ENCODE measurements around the gene MAP7D3.
"Not testable (repeated sequence)": the region's sequence is repeated elsewhere in the genome, so short reads cannot be mapped to it uniquely, and the experiment has no call there.

MAP7D3 gene

DNA sequence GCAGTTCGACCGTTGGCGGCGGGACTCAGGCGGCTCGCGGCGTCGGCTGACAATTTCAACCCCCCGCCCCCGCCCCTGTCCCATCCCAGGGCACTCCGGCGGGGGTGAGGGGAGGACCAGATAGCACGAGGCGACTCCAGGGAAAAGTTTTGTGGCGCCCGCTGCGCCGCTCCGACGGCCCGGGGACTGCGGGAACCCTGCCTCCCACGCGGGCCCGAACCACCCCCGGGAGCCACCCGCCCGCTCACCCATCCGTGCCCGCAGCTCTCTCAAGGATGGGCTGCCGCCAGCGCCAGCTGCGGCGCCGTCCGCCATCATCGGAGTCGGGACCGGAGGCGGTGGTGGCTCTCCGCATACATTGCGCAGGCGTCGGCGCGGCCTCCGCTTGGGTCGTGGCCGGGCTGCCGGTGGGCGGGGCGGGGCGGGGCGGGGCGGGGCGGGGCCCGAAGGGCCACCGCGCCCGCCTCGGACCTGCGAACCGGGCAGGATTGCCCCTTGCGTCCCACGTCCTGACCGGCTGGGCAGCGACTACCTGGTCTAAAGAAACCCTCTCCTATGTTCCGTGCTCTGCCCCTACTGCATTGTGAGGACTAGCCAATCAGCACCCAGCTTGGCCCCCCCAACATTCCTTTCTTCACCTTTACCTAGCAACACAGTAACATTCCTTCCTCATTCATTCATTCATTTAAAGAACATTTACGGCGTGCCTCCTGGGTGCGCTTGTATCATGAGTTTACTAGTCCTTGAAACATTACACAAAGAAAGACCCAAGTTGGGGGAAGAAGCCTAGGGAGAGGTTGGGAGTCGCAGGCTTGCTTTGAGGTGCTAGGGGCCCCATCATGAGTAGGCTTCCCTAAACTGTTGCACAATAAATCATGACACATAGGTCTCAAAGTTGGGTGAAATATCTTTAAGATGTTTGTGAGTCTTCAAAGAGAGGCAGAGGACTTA, at the start of gene MAP7D3:
MAP7D3 (minus strand) TSS at position 360 of the 951 bp plus-strand sequence; CDS start at position 318, 42 bp downstream.
- DNase-seq (ENCODE audit: low spot score) = peak; percentile 76

- not testable (repeated sequence) for DNase-seq (ENCODE audit: low spot score)
These were observed 49.5 kb upstream of the MAP7D3 start, which contains the start of gene ADGRG4 for GRCh38 chrX:136300721-136301120. TSS of gene ADGRG4 (plus strand) at chrX:136300963. CDS start at chrX:136308778, 7,815 bp downstream.

DNA sequence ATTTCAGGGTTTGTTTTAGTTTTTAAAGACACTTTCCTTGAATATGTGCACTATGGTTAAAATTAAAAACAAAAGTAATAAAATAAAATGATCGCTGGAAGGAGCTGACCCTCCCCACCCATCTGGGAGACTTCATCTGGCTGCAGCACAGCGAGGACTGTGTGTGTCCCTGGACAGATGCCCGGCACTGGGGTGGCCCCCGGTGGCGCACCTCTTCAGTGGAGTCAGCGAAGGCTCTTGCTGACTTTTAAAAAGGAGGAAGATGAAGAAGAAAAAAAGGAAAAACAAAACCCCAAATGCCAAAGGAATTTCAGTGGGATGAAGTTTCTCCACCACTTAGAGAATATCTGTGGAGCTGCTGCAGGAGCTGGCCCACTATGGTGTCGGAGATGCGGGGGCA, 44.2 kb upstream of the MAP7D3 start:
- no peak for DNase-seq (ENCODE audit: low spot score)

DNA sequence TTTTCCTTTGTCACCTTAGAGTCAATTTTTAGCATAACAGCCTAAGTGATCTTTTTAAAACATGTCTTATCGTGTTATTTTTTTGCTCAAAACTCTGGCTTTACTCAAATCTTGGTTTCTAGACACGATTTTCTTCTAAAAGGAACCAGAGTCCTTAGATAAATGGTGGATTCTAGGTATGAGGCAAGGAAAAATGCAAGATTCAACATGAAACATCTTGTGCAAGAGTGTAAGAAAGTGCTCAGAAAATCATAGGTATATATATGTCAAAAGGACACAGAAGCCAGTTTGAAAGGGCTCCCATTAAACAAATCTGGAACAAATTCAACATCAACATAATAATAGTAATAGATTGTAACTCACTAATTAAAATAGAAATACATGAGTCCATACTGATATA, 41.5 kb upstream of the MAP7D3 start:
- no peak for DNase-seq (ENCODE audit: low spot score)

GRCh38 chrX:136291824-136292223, 40.6 kb upstream of the MAP7D3 start:
- no peak for DNase-seq (ENCODE audit: low spot score)

GRCh38 chrX:136286375-136286774, 35.2 kb upstream of the MAP7D3 start:
- DNase-seq (ENCODE audit: low spot score) = not testable (repeated sequence)

GRCh38 chrX:136275553-136275952, 24.4 kb upstream of the MAP7D3 start:
- no peak for DNase-seq (ENCODE audit: low spot score)

GRCh38 chrX:136273986-136274385, 22.8 kb upstream of the MAP7D3 start:
- DNase-seq (ENCODE audit: low spot score) = no peak

- DNase-seq (ENCODE audit: low spot score) = peak; percentile 23
These were observed 21.1 kb upstream of the MAP7D3 start for GRCh38 chrX:136272325-136272724.

- no peak for DNase-seq (ENCODE audit: low spot score)
These were observed 20.1 kb upstream of the MAP7D3 start for GRCh38 chrX:136271300-136271699.

DNA sequence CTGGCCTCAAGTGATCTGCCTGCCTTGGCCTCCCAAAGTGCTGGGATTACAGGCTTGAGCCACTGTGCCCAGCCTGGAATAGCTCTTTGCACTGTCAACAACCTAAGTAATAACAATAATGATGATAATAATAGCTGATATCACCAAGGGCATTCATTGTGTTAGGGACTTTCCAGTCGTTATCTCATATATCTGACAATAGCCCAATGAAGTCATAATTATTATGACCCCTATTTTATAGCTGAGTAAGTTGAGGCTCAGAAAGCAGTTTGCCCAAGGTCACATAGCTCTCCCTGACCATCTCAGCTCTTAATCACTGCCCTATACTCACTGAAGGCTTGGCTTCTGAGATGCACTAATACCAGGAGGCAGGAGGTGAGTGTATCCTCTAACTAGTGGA, 18.7 kb upstream of the MAP7D3 start:
- no peak for DNase-seq (ENCODE audit: low spot score)

DNA sequence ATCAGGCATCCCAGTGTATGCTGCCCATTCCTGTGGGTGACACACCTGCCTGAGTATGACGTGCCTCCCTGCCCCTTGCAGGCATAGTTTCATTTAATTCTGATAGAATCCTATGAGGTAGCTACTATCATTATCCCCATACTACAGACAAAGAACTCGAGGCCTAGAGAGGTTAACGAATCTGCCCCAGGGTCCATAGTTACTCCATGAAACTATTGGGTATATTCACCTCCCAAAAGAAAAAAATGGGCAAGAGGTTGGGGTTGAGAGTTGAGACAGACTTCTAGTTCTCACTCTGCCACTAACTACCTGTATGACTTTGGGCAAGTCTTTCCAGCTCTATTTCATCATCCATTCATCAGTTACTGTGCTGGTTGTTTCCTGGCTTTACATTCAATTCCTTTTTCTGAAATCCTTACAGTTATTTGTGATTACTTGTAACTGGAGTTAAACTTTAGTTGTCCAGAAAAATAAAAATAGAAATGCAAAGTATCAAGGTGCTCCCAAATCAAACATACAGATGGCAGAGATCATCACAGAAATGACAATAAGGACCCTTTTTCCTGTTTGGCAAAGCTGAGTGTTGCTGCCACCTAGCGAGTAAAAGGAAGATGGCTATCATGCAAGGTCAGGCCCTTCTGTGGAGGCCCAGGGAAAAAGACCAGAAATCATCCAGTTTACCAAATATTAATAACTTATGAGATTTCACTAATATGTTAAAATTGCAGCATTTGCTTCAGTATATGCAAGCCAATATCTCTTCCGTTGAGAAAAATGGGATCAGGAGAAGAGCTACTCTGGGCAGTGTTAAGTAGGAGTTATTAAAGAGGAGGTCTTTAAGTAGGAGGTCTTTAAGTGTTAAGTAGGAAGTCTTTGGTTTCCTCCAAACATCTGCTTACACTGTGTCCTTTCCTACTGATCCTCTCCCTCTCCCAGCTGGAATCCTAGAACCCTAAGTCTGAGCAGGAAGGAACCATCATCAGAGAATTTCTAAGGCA, 17.1 kb upstream of the MAP7D3 start:
- DNase-seq (ENCODE audit: low spot score) = peak; percentile 40

- DNase-seq (ENCODE audit: low spot score) = no peak
These were observed 15.6 kb upstream of the MAP7D3 start for GRCh38 chrX:136266828-136267227.

DNA sequence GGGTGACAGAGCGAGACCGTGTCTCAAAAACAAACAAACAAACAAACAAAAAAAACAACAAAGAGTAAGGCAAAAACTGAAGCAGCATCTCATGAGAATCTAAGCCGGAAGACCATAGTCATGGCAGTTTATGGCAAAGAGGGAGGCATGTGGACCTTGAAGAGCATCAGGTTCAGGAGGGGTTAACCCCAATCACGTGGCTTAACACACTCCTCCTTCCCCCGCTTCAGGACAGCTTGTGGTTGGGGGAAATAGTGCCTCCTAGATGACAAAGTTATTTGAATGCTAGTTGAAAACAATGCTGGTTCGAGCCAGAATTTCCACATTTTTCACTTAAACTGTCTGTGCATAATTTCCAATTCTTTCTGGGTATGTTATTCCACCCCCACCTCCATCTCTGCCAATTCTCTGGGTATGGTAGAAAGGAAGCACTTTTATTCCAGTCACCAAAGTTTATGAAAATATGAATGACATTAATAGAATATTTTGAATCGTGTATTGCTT, 11.7 kb upstream of the MAP7D3 start:
- no peak for DNase-seq (ENCODE audit: low spot score)

DNA sequence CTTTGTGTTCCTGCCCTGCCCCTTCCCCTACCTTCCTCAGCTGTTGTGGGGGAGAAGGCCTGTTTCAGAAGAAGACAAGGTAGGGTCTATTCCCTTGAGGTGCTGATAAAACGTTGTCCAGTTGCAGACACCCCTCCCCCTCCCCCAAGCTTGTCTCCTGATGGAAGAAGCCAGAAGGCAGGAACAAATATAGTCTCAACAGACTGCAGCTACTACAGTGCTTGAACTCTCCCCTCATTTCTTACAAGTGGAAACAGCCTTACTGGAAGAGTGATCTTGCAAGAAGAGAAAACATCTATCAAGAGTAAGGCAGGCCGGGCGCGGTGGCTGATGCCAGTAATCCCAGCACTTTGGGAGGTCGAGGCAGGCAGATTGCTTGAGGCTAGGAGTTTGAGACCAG, 11.0 kb upstream of the MAP7D3 start:
- no peak for DNase-seq (ENCODE audit: low spot score)

DNA sequence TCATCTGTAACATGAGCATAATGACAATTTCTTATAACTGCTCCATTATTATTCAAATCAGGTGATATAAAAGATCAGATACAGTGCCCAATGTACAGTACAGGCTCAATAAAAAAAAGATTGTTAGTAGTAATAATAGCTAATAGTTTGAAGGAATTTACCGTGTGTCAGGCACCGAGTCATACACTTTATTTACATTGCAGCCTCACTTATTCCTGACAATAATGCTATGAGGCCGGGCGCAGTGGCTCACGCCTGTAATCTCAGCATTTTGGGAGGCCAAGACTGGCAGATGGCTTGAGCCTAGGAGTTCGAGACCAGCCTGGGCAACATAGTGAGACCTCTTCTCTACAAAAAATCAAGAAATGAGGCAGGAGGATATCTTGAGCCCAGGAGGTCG, 10.1 kb upstream of the MAP7D3 start:
- DNase-seq (ENCODE audit: low spot score) = no peak

DNA sequence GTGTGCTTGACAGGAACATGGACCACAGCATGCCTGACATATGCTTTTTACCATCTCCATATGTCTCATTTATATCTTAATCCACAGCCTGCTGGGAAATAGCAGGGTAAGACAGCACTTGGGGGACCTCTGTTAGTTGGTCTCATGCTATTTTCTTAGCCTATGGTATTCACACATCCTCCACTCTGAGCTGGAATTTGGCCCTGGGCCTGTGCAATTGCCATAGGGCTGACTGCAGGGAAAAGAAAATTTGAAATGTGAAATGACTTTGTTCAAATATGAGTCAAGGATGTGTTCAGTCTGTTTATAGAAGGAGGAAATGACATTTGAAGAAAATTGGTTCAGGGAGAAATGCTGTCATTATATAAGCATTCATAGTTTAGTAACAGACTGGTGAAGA, 9.6 kb upstream of the MAP7D3 start:
- DNase-seq (ENCODE audit: low spot score) = peak; percentile 45

DNA sequence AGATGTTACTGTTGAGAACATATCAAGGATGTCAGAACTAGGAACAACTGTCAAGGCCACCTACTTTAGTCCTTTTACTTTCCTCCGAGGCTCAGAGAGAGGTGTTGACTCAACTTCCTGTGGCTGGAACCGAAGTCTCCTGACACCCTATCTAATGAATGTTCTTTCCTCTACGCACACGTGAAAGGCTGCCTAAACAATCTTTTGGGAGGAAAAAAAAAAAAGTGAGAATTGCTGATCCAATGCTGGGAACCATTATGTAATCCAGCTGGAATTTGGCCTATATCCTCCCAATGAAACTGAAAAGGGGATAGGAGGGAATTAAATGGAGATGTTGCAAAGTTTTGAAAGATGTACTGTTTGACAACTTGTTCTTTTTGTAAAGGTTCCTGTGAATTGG, 8.3 kb upstream of the MAP7D3 start:
- DNase-seq (ENCODE audit: low spot score) = peak; percentile 10

- DNase-seq (ENCODE audit: low spot score) = no peak
These were observed 7.8 kb upstream of the MAP7D3 start for GRCh38 chrX:136258951-136259350.

DNA sequence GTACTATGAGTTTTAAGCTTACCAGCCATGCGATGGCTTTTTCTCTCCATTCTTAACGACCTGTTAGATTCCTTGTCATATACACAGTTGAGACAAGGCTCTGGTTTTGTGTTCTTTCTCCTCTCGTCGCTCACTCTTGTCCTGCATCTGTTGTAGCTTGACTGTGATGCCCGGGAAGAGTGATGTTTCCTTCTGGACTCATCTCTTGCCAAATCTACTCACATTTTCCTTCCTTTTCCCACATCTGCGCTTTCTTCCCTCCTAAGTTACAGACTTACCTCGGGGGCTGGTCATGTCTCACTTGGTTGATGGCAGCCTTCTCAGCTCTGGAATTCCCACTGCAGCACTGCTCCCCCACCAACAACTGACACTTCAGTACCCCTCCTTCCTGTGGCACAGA, 4.8 kb upstream of the MAP7D3 start:
- DNase-seq (ENCODE audit: low spot score) = no peak

GRCh38 chrX:136255541-136255940, 4.3 kb upstream of the MAP7D3 start:
- no peak for DNase-seq (ENCODE audit: low spot score)

All from AG08395 (cell line).